K562 (cell line): ENCODE results near the gene MAGI1. TPM values are rescaled to one million over a fixed set of nuclear protein-coding genes. Genes with fewer than 3 reads are reported as not detected.

ENCODE experiments used
- ATF6 ChIP-seq: sonication (generic); formaldehyde crosslinking; IDR thresholded peaks from 2 replicates; pipeline ENCODE4 v1.4.0; 2020; ENCODE audit warnings: mild to moderate bottlenecking, missing genetic modification reagents
- EWSR1 ChIP-seq: fragments of 450-650 bp; IDR thresholded peaks from 2 replicates; pipeline ENCODE4 v1.6.1; 2018; ENCODE audit warnings: borderline replicate concordance, mild to moderate bottlenecking, low read depth, moderate library complexity; ENCODE audit not compliant: partially characterized antibody
- JUND ChIP-seq, 2 experiments: IDR thresholded peaks; 2 replicates in 1 of 2; 3 replicates in 1 of 2; pipeline ENCODE4 v1.6.1; 2011; ENCODE audit warnings: borderline replicate concordance in 2 of 2, low read depth in 2 of 2, low read length in 2 of 2, improper control_type of control experiment in 1 of 2, missing biosample characterization in 1 of 2, missing genetic modification characterization in 1 of 2, missing genetic modification reagents in 1 of 2
- KAT7 ChIP-seq: sonication (generic); formaldehyde crosslinking; IDR thresholded peaks from 2 replicates; pipeline ENCODE4 v1.8.0; 2022; ENCODE audit warnings: missing genetic modification reagents, mild to moderate bottlenecking, borderline replicate concordance
- MAFG ChIP-seq: fragments of 450-650 bp; conservative IDR thresholded peaks from 2 replicates; pipeline ENCODE4 v1.6.1; 2016; ENCODE audit warnings: missing genetic modification characterization, missing compliant biosample characterization
- ZNF398 ChIP-seq: fragments of 250-450 bp; sonication (Bioruptor Pico); IDR thresholded peaks from 2 replicates; pipeline ENCODE4 v1.8.0; 2021; ENCODE audit warnings: moderate library complexity, mild to moderate bottlenecking, inconsistent platforms
- ZNF551 ChIP-seq: fragments of 250-450 bp; sonication (Bioruptor Pico); IDR thresholded peaks from 2 replicates; pipeline ENCODE4 v1.5.0; 2021; ENCODE audit warnings: mild to moderate bottlenecking, moderate library complexity
- polyA plus RNA-seq, 8 experiments: library from polyadenylated mRNA; depleted of rRNA in 4 of 8; stranded (reverse) in 5 of 8; unstranded in 3 of 8; fragments of >200 nt; fragmentation: Nextera tagmentation in 2 of 8; fragmentation: Illumina TruSeq in 1 of 8; extraction: Ambion mirVana in 2 of 8; extraction: Trizol in 1 of 8; gene quantifications; 2 replicates each; pipeline versions ENCODE4 v1.2.1 to v1.2.3, GENCODE V29; 2011 to 2014; ENCODE audit warnings: inconsistent platforms in 1 of 8, missing spikeins in 1 of 8
- total RNA-seq, 7 experiments: library from RNA; depleted of rRNA in 6 of 7; stranded (reverse); fragments of >200 nt in 6 of 7; fragmentation: Illumina TruSeq in 2 of 7; extraction: Trizol in 2 of 7; gene quantifications; 2 replicates each; pipeline versions ENCODE4 v1.2.1 to v1.2.3, GENCODE V29; 2011 to 2021; ENCODE audit warnings: low replicate concordance in 1 of 7

The MAGI1 gene
- total and polyA plus RNA-seq, 9 of the 15 experiments (the other 6 are each of a cell fraction or from before 2014, with no cell fraction given): 7.8 to 59.4 (median 43.2) TPM

- TF ChIP-seq ZNF398 (CRISPR knock-in tag): no peak
- TF ChIP-seq ATF6: no peak
- no peak for TF ChIP-seq KAT7 (CRISPR knock-in tag)
- TF ChIP-seq MAFG: no peak
- no peak for TF ChIP-seq EWSR1
- no peak for TF ChIP-seq JUND (IDR thresholded peaks at IDR 0.05; ENCODE audit: borderline replicate concordance, low read depth, low read length)
- no peak for TF ChIP-seq JUND (tag; IDR thresholded peaks at IDR 0.05; ENCODE audit: borderline replicate concordance, low read depth, low read length)
- TF ChIP-seq ZNF551 (CRISPR knock-in tag): no peak
Observed at GRCh38 chr3:65793495-65794200, 245.1 kb downstream of the MAGI1 start (continued).
